HG02610 (cell line): Measurements from ENCODE around the gene ZNF638.
"Not testable (repeated sequence)": the region's sequence is repeated elsewhere in the genome, so short reads cannot be mapped to it uniquely, and the experiment has no call there.

Experiments used
- ATAC-seq: cut with Tn5 transposase; IDR thresholded peaks from one replicate; pipeline ENCODE4 v1.9.1; 2021; ENCODE audit warnings: mild to moderate bottlenecking, moderate library complexity; ENCODE audit not compliant: unreplicated experiment

The ZNF638 gene

GRCh38 chr2:71395471-71395870 is 63.9 kb downstream of the ZNF638 start:
- no peak for ATAC-seq

- no peak for ATAC-seq
Measured at GRCh38 chr2:71402427-71402826, 70.8 kb downstream of the ZNF638 start.

GRCh38 chr2:71409611-71410010 is 78.0 kb downstream of the ZNF638 start:
- ATAC-seq: no peak

DNA sequence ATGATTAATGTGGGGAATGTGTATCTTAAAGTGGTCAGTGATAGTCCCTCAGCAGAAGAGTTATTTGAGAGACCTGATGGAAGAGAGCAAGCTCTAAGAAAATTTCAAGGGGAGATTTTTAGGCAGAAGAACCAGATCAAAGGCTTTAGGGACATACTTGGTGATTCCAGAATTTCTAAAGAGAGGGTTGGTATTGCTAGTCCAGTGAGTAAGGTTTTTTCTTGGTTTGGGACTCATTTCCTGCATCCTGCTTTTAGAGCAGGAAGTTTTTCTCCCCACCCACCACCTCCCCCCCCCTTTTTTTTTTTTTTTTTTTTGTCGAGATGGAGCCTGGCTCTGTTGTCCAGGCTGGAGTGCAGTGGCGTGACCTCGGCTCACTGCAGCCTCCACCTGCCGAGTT is 79.1 kb downstream of the ZNF638 start:
- ATAC-seq: no peak

GRCh38 chr2:71416866-71417265 is 85.3 kb downstream of the ZNF638 start:
- ATAC-seq: not testable (repeated sequence)

- ATAC-seq: no peak
Measured at GRCh38 chr2:71417300-71418202, 86.0 kb downstream of the ZNF638 start.

- no peak for ATAC-seq
Measured at GRCh38 chr2:71419145-71419544, 87.6 kb downstream of the ZNF638 start.

DNA sequence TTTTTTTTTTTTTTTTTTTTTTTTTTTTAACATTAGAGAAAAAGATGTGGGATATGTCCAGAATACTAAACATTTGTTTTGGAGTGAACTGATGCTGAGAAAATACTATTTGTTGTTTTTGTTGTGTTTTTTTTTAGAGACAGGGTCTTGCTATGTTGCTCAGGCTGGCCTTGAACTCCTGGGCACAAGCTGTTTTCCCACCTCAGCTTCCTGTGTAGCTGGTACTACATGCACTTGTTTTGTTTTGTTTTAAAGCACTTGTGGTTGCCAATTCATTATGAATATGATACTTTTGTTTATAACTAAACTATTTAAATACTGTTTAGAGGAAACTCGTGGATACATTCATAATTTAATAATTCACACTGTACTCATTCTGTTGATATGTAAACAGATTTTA is 88.4 kb downstream of the ZNF638 start:
- no peak for ATAC-seq

GRCh38 chr2:71422786-71423185 is 91.2 kb downstream of the ZNF638 start:
- ATAC-seq: no peak

DNA sequence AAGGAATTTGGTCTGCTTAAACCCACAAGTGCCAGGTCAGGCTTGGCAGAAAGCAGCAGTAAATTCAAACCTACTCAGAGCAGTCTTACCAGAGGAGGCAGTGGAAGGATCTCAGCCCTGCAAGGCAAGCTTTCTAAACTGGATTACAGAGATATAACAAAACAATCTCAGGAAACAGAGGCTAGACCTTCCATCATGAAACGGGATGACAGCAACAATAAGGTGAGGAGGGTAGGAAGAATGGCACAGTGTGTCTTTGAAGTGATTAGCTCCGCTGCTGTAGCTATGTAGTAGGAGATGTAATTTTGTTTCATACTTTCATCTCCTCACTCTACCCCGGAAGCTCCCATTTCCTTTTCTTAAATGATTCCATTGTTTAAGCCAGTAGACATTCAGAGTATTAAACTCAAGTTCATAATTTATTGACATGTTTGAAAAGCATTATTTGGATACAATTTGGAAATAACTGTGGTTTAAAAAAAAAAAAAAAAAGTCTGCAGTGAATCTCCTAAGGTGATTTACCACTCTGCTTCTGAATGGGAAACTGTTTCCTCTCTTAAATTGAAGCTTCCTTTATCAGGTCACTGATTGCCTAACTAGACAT is 92.3 kb downstream of the ZNF638 start:
- no peak for ATAC-seq

- ATAC-seq: no peak
Measured at GRCh38 chr2:71426721-71427120, 95.1 kb downstream of the ZNF638 start.

GRCh38 chr2:71428472-71429383 is 97.1 kb downstream of the ZNF638 start:
- no peak for ATAC-seq

DNA sequence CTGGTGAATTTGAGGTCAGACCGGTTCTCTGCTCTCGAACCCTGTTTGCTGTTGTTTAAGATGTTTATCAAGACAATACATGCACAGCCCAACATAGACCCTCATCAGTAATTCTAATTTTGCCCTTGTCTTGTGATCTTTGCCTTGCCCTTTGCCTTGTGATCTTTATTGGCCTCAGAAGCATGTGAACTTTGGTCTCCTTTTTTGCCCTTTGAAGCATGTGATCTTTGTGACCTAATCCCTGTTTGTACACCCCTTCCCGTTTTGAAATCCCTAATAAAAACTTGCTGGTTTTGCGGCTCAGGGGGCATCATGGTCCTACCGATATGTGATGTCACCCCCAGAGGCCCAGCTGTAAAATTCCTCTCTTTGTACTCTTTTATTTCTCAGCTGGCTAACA is 113.6 kb downstream of the ZNF638 start:
- ATAC-seq: not testable (repeated sequence)

DNA sequence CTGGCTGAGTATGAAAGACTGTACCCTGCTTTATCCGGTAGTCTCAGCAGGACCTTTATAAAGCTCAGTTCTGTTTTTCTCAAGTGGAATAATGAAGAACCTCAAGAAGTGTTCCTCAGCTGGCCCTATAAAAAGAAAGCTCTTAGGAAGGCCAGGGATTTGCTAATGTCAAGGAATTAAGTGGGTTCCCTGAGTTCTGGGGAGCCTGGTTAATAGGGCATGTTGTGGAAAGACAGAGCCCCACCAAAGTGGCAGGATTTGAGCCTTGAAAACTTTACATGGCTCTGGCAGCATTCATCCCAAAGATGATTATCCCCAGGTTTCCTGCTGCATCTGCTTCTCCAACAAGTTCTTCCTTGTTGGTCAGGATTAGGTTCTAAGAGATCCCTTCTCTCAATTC is 114.9 kb downstream of the ZNF638 start:
- ATAC-seq: no peak

- ATAC-seq: no peak
Measured at GRCh38 chr2:71449343-71449742, 117.8 kb downstream of the ZNF638 start.

DNA sequence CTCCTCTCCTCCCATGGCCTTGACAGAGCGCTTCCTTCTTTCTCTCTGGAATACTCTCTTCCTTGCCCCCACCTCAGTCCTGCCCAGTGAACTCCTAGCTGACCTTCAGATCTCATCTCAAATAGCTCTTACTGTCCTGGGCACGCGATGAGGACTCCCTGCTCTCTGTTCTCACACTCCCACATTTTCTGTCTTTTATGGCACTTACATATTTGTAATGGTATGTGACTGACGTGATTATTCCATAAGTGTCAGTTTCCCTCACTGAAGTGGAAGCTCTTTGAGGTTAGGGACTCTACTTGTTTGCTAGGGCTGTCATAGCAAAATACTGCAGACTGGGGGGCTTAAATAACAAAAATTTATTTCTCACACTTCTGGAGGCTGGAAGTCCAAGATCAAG is 120.1 kb downstream of the ZNF638 start:
- no peak for ATAC-seq

- ATAC-seq: no peak
Measured at GRCh38 chr2:71452565-71452964, 121.0 kb downstream of the ZNF638 start.

- ATAC-seq: no peak
Measured at GRCh38 chr2:71453404-71454220, 122.0 kb downstream of the ZNF638 start, which contains the start of gene DYSF. Gene DYSF, plus strand, starts transcription at chr2:71453561.

- no peak for ATAC-seq
Measured at GRCh38 chr2:71454221-71455010, 122.8 kb downstream of the ZNF638 start.
